GM12865 (cell line): Measurements from ENCODE around the gene RND2.

Source experiments
- DNase-seq: peaks from one replicate; pipeline ENCODE4 v3.0.0; 2010; ENCODE audit warnings: low read depth
- H3K4me3 ChIP-seq: 2 replicates; pipeline ENCODE4 v1.5.1; 2011; ENCODE audit warnings: mild to moderate bottlenecking, low read depth, low read length, control low read depth
- CTCF ChIP-seq: IDR thresholded peaks from 2 replicates; pipeline ENCODE4 v1.5.1; 2011; ENCODE audit warnings: low read length, control low read depth, low read depth, inconsistent platforms; ENCODE audit not compliant: insufficient read depth; ENCODE audit errors: missing control alignments

The RND2 gene

GRCh38 chr17:43070257-43070656 lies 45.2 kb downstream of the RND2 start:
- no peak overlapping the region for H3K4me3 ChIP-seq
- no peak for DNase-seq

GRCh38 chr17:43070872-43071271 lies 45.8 kb downstream of the RND2 start:
- no peak for TF ChIP-seq CTCF
- no peak for DNase-seq
- H3K4me3 ChIP-seq = no peak overlapping the region

More at GRCh38 chr17:43070257-43070656, 45.2 kb downstream of the RND2 start:
- no peak for TF ChIP-seq CTCF

- H3K4me3 ChIP-seq = no peak overlapping the region
- no peak for DNase-seq
- TF ChIP-seq CTCF = no peak
Measured at GRCh38 chr17:43074869-43075268, 49.8 kb downstream of the RND2 start.

GRCh38 chr17:43079641-43080302 lies 54.7 kb downstream of the RND2 start:
- H3K4me3 ChIP-seq = no peak overlapping the region
- no peak for DNase-seq
- TF ChIP-seq CTCF = no peak
